Measurements from ENCODE around the gene TNXB. TPM values are rescaled to one million over a fixed set of nuclear protein-coding genes. Genes with fewer than 3 reads are reported as not detected.

Gene TNXB
- total RNA-seq, 1 experiment from 2014 or later: 1.8 TPM

GRCh38 chr6:32132110-32132509, 23.0 kb upstream of the TNXB start:
- POLR2A ChIA-PET: interaction anchor here (0.6 kb wide), 1 partner anchor 20 kb away, joined by 8 read pairs; no protein-coding TSS in a partner anchor
- in situ Hi-C loops (cut with HindIII; ENCODE audit: low pct_unique_long_range_greater_than_20kb, low sequenced_read_pairs) (no loop called here), intact Hi-C loops (cut with micrococcal nuclease; ENCODE audit: unreplicated experiment) (no loop called here)
- BruUV-seq (replicated peaks): no TSS peak
- Histone ChIP-seq H3K27ac (ENCODE audit: low read length) (no peak overlapping the region), H3K4me3 (ENCODE audit: low read depth in 2 of 2, low read length in 2 of 2) (no peak overlapping the region), H3K9me3 (ENCODE audit: control insufficient read depth, insufficient read depth, low read depth, low read length) (no peaks in the 10 kb centered on the region), H3K36me3 (ENCODE audit: control insufficient read depth, insufficient read depth, low read length) (no peaks in the 10 kb centered on the region; the same call in 1 of the 2 replicates), H3K27me3 (ENCODE audit: control insufficient read depth, insufficient read depth, low read length) (no peaks in the 10 kb centered on the region), H3K4me1 (ENCODE audit: control insufficient read depth, insufficient read depth, low read length) (peaks cover 16% of the 10 kb centered on the region)
- ATAC-seq: no peak
- DNase-seq (ENCODE audit: low read depth, low spot score): no peak
- TF ChIP-seq SIN3A (IDR thresholded peaks at IDR 0.05; ENCODE audit: borderline replicate concordance, insufficient read depth, low read depth, low read length): no peak
- no peak for TF ChIP-seq CTCF (IDR thresholded peaks at IDR 0.05)
- no peak for TF ChIP-seq POLR2AphosphoS5 (IDR thresholded peaks at IDR 0.05; ENCODE audit: low read depth, low read length)
- TF ChIP-seq REST (IDR thresholded peaks at IDR 0.05; ENCODE audit: insufficient read depth in 1 of 2, low read depth in 2 of 2, low read length in 1 of 2): no peak
- no peak for TF ChIP-seq TCF7L2 (IDR thresholded peaks at IDR 0.05; ENCODE audit: low read depth, low read length)
- CTCF ChIA-PET: no interaction called here

- in situ Hi-C loops (cut with HindIII; ENCODE audit: low pct_unique_long_range_greater_than_20kb, low sequenced_read_pairs) (no loop called here), intact Hi-C loops (cut with micrococcal nuclease; ENCODE audit: unreplicated experiment) (no loop called here)
- ATAC-seq (no peak), DNase-seq (ENCODE audit: low read depth, low spot score) (no peak)
- no peak overlapping the region for H3K27ac ChIP-seq (ENCODE audit: low read length)
- H3K9me3 ChIP-seq (ENCODE audit: control insufficient read depth, insufficient read depth, low read depth, low read length): no peaks in the 10 kb centered on the region
- H3K4me3 ChIP-seq (ENCODE audit: low read depth in 2 of 2, low read length in 2 of 2): no peak overlapping the region
- peaks cover 21% of the 10 kb centered on the region for H3K4me1 ChIP-seq (ENCODE audit: control insufficient read depth, insufficient read depth, low read length)
- no peaks in the 10 kb centered on the region; the same call in 1 of the 2 replicates for H3K36me3 ChIP-seq (ENCODE audit: control insufficient read depth, insufficient read depth, low read length)
- ChIA-PET CTCF (no interaction called here), POLR2A (no interaction called here)
- TF ChIP-seq POLR2AphosphoS5 (IDR thresholded peaks at IDR 0.05; ENCODE audit: low read depth, low read length) (no peak), TCF7L2 (IDR thresholded peaks at IDR 0.05; ENCODE audit: low read depth, low read length) (no peak), CTCF (IDR thresholded peaks at IDR 0.05) (no peak), REST (IDR thresholded peaks at IDR 0.05; ENCODE audit: insufficient read depth in 1 of 2, low read depth in 2 of 2, low read length in 1 of 2) (no peak), SIN3A (IDR thresholded peaks at IDR 0.05; ENCODE audit: borderline replicate concordance, insufficient read depth, low read depth, low read length) (no peak)
- BruUV-seq (replicated peaks): no TSS peak
- H3K27me3 ChIP-seq (ENCODE audit: control insufficient read depth, insufficient read depth, low read length): no peaks in the 10 kb centered on the region
Measured at GRCh38 chr6:32131439-32131948, 22.4 kb upstream of the TNXB start.
